22Rv1 (cell line): ENCODE measurements around the gene COA8.

Experiments used
- ZFX ChIP-seq: fragments of 450-650 bp; IDR thresholded peaks from 2 replicates; pipeline ENCODE4 v1.6.1; 2017; ENCODE audit warnings: antibody characterized with exemption, borderline replicate concordance
- TF ChIP-seq, protein P1 (sequence below): fragments of 450-650 bp; IDR thresholded peaks from 2 replicates; pipeline ENCODE4 v1.5.1; 2017; ENCODE audit warnings: mild to moderate bottlenecking

DNA sequence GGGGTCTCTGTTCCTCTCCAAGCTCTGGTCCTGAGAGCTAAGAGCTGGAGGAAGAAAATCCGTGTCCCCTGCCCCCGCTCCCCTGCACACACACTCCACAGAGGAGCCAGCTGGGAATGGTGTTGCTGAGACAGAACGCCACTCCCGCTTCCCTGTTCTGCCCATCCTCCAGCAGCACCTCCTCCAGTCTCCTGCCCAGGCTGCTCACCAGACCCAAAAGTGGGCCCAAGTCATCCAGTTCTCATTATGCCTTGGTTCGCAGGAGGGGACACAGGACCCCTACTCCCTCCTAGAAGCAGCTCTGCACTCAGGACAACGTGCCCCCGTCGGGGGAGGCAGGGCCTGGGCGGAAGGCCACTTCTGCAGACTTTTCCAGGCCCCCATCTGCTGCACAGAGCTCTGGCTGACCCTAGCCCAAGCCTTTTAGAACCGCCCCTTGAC, 34.6 kb upstream of the COA8 start:
- TF ChIP-seq, protein P1, sequence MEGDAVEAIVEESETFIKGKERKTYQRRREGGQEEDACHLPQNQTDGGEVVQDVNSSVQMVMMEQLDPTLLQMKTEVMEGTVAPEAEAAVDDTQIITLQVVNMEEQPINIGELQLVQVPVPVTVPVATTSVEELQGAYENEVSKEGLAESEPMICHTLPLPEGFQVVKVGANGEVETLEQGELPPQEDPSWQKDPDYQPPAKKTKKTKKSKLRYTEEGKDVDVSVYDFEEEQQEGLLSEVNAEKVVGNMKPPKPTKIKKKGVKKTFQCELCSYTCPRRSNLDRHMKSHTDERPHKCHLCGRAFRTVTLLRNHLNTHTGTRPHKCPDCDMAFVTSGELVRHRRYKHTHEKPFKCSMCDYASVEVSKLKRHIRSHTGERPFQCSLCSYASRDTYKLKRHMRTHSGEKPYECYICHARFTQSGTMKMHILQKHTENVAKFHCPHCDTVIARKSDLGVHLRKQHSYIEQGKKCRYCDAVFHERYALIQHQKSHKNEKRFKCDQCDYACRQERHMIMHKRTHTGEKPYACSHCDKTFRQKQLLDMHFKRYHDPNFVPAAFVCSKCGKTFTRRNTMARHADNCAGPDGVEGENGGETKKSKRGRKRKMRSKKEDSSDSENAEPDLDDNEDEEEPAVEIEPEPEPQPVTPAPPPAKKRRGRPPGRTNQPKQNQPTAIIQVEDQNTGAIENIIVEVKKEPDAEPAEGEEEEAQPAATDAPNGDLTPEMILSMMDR = no peak
- TF ChIP-seq ZFX = no peak
